Panc1 (cell line): ENCODE data around the gene ANO2. TPM values are rescaled to one million over a fixed set of nuclear protein-coding genes. Genes with fewer than 3 reads are reported as not detected.

ENCODE experiments used
- ATAC-seq: fragments of 200-7000 bp; cut with Tn5 transposase; 2 replicates; pipeline ENCODE4 v1.9.1; 2020; ENCODE audit warnings: mild to moderate bottlenecking, moderate library complexity
- BruUV-seq: library from RNA; stranded (reverse); fragments of 400-500 nt; replicated peaks from 2 replicates; lab custom pipeline; 2021; lab: Mats Ljungman, UMichigan
- CTCF ChIA-PET: fragments of 300-600 bp; sonication (Branson Sonifier 250); formaldehyde crosslinking; loops from one replicate; lab custom pipeline; 2022; ENCODE audit warnings: antibody characterized with exemption; lab: Charles Lee
- POLR2A ChIA-PET: fragments of 300-600 bp; sonication (Branson Sonifier 250); formaldehyde crosslinking; loops from one replicate; lab custom pipeline; 2022; ENCODE audit warnings: antibody characterized with exemption; lab: Charles Lee
- DNase-seq: peaks from one replicate; pipeline ENCODE4 v3.0.0-alpha.2; 2010; ENCODE audit warnings: low read depth, low spot score
- H3K27ac ChIP-seq: 2 replicates; pipeline ENCODE4 v1.5.1; 2011; ENCODE audit warnings: mild to moderate bottlenecking, low read length, inconsistent platforms
- H3K27me3 ChIP-seq: fragments of 200-500 bp; sonication (Bioruptor generic); 2 replicates; pipeline ENCODE4 v1.6.0; 2014; ENCODE audit warnings: low read length, inconsistent platforms; ENCODE audit not compliant: control insufficient read depth, insufficient read depth
- H3K36me3 ChIP-seq: fragments of 200-500 bp; sonication (Bioruptor generic); 2 replicates; pipeline ENCODE4 v1.5.1; 2014; ENCODE audit warnings: inconsistent platforms, mild to moderate bottlenecking, low read length, moderate library complexity; ENCODE audit not compliant: control insufficient read depth, insufficient read depth
- H3K4me1 ChIP-seq: 2 replicates; pipeline ENCODE4 v1.5.1; 2011; ENCODE audit warnings: inconsistent platforms, mild to moderate bottlenecking, low read length, moderate library complexity; ENCODE audit not compliant: control insufficient read depth, insufficient read depth
- H3K4me3 ChIP-seq, 2 experiments: 2 replicates each; pipeline ENCODE4 v1.5.1; 2011 to 2012; ENCODE audit warnings: low read depth in 2 of 2, low read length in 2 of 2, mild to moderate bottlenecking in 2 of 2, inconsistent platforms in 1 of 2, moderate library complexity in 1 of 2
- H3K9me3 ChIP-seq: fragments of 200-500 bp; sonication (Bioruptor generic); 2 replicates; pipeline ENCODE4 v1.5.1; 2014; ENCODE audit warnings: low read depth, mild to moderate bottlenecking, inconsistent platforms, low read length, moderate library complexity; ENCODE audit not compliant: control insufficient read depth, insufficient read depth
- POLR2AphosphoS5 ChIP-seq: IDR thresholded peaks from 2 replicates; pipeline ENCODE4 v1.6.1; 2012; ENCODE audit warnings: mild to moderate bottlenecking, low read depth, low read length, moderate library complexity
- SIN3A ChIP-seq: IDR thresholded peaks from 2 replicates; pipeline ENCODE4 v1.6.1; 2012; ENCODE audit warnings: low read depth, mild to moderate bottlenecking, low read length, moderate library complexity, borderline replicate concordance; ENCODE audit not compliant: insufficient read depth
- TCF7L2 ChIP-seq: IDR thresholded peaks from 2 replicates; pipeline ENCODE4 v1.6.1; 2011; ENCODE audit warnings: mild to moderate bottlenecking, low read depth, low read length, inconsistent platforms
- in situ Hi-C: cut with HindIII; loops from 2 replicates; pipeline ENCODE4 v1.10.0; 2016; ENCODE audit warnings: low sequenced_read_pairs, low pct_unique_long_range_greater_than_20kb
- intact Hi-C: fragments of 100-400 bp; cut with micrococcal nuclease; formaldehyde crosslinking; loops from one replicate; pipeline ENCODE4 v1.10.0; 2022; ENCODE audit not compliant: unreplicated experiment
- total RNA-seq: library from RNA; stranded (reverse); gene quantifications from one replicate; pipeline ENCODE4 v1.2.1, GENCODE V29; 2021; ENCODE audit not compliant: unreplicated experiment
- TF ChIP-seq, protein P1 (sequence below): fragments of 450-650 bp; IDR thresholded peaks from 2 replicates; pipeline ENCODE4 v1.5.1; 2017; ENCODE audit warnings: mild to moderate bottlenecking
- TF ChIP-seq, protein P2 (sequence below), 2 experiments: IDR thresholded peaks; 2 replicates each; pipeline ENCODE4 v1.6.1; 2011 to 2012; ENCODE audit warnings: low read depth in 2 of 2, control low read depth in 1 of 2, low read length in 1 of 2, mild to moderate bottlenecking in 1 of 2, moderate library complexity in 1 of 2; ENCODE audit not compliant: insufficient read depth in 1 of 2

The ANO2 gene
- total RNA-seq, 1 experiment from 2014 or later: not detected

DNA sequence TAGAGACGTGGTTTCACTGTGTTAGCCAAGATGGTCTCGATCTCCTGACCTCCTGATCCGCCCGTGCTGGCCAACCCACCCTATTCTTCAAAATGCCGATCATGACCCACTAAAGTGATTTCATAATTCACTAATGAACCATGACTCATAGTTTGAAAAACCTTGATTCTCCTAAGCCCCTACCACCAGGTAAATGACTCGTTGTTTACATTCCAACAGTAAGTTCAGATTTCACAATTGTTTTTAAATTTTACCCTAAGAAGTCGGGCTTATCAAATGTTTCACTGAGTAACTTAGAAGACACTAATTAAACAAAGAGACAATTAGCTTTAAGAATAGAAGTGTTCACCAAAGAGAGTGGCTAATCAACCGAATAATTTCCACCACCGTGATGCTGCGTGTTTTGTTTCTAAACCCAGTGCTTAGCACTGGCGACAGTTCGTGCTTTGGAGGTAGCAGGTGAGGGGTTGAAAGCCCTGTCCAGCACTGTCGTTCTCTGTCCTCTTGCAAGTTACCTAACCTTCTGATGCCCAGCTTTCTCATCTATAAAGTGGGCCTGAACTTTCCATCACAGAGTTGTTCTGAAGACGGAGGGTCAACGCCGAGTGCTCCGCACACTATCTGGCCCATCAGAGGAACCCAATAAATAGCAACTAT, 376.6 kb downstream of the ANO2 start:
- no peak overlapping the region for H3K4me3 ChIP-seq
- intact Hi-C loops: no loop called here
- H3K4me1 ChIP-seq: no peaks in the 10 kb centered on the region
- no peaks in the 10 kb centered on the region for H3K36me3 ChIP-seq
- ATAC-seq: no peak
- H3K27me3 ChIP-seq: peaks cover 5% of the 10 kb centered on the region; the same call in 1 of the 2 replicates
- POLR2A ChIA-PET: no interaction called here
- TF ChIP-seq POLR2AphosphoS5 (no peak), TCF7L2 (no peak), SIN3A (no peak)
- TF ChIP-seq, protein P1, sequence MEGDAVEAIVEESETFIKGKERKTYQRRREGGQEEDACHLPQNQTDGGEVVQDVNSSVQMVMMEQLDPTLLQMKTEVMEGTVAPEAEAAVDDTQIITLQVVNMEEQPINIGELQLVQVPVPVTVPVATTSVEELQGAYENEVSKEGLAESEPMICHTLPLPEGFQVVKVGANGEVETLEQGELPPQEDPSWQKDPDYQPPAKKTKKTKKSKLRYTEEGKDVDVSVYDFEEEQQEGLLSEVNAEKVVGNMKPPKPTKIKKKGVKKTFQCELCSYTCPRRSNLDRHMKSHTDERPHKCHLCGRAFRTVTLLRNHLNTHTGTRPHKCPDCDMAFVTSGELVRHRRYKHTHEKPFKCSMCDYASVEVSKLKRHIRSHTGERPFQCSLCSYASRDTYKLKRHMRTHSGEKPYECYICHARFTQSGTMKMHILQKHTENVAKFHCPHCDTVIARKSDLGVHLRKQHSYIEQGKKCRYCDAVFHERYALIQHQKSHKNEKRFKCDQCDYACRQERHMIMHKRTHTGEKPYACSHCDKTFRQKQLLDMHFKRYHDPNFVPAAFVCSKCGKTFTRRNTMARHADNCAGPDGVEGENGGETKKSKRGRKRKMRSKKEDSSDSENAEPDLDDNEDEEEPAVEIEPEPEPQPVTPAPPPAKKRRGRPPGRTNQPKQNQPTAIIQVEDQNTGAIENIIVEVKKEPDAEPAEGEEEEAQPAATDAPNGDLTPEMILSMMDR: no peak
- TF ChIP-seq, protein P2, sequence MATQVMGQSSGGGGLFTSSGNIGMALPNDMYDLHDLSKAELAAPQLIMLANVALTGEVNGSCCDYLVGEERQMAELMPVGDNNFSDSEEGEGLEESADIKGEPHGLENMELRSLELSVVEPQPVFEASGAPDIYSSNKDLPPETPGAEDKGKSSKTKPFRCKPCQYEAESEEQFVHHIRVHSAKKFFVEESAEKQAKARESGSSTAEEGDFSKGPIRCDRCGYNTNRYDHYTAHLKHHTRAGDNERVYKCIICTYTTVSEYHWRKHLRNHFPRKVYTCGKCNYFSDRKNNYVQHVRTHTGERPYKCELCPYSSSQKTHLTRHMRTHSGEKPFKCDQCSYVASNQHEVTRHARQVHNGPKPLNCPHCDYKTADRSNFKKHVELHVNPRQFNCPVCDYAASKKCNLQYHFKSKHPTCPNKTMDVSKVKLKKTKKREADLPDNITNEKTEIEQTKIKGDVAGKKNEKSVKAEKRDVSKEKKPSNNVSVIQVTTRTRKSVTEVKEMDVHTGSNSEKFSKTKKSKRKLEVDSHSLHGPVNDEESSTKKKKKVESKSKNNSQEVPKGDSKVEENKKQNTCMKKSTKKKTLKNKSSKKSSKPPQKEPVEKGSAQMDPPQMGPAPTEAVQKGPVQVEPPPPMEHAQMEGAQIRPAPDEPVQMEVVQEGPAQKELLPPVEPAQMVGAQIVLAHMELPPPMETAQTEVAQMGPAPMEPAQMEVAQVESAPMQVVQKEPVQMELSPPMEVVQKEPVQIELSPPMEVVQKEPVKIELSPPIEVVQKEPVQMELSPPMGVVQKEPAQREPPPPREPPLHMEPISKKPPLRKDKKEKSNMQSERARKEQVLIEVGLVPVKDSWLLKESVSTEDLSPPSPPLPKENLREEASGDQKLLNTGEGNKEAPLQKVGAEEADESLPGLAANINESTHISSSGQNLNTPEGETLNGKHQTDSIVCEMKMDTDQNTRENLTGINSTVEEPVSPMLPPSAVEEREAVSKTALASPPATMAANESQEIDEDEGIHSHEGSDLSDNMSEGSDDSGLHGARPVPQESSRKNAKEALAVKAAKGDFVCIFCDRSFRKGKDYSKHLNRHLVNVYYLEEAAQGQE (IDR thresholded peaks at IDR 0.05; ENCODE audit: insufficient read depth in 1 of 2, low read depth in 2 of 2, low read length in 1 of 2): no peak
- CTCF ChIA-PET: no interaction called here
- no peak for DNase-seq
- BruUV-seq: no TSS peak
- in situ Hi-C loops: no loop called here
- H3K9me3 ChIP-seq: no peaks in the 10 kb centered on the region
- H3K27ac ChIP-seq: no peak overlapping the region

DNA sequence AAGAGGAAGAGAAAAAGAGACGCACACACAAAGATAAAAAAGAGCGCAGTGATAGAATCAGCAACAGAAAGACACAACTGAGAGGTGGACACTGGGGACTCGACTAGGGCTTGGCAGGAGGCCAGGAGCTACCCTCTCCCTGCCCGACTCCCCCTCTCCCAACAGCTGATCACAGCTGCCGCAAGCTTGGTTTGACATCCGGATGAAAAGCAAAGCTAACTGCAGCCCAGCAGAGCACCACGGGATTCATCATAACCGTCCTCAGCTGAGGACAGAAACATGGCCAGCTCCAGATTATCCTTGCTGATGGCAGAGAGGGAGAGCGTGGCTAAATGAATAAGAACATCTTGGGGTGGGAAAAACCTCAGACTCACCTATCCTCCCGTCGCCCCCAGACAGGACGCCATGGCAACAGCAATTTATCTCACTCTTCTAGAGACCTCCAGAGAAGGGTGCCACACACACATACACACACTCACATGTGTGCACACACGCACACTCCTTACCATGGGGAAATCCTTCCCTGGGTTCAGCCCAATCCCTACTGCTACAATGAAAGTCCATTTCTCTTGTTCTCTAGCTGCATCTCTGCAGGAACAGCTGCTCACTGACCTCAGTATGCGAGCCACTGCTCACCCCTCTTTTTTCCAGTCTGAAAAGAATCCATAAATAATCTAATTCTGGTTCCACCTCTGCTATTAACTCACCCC, 377.9 kb downstream of the ANO2 start:
- Histone ChIP-seq H3K4me3 (no peak overlapping the region), H3K9me3 (no peaks in the 10 kb centered on the region), H3K4me1 (no peaks in the 10 kb centered on the region), H3K27me3 (peaks cover 5% of the 10 kb centered on the region; the same call in 1 of the 2 replicates), H3K27ac (no peak overlapping the region), H3K36me3 (no peaks in the 10 kb centered on the region)
- TF ChIP-seq, protein P1: no peak
- TF ChIP-seq TCF7L2: no peak
- TF ChIP-seq, protein P2 (IDR thresholded peaks at IDR 0.05; ENCODE audit: insufficient read depth in 1 of 2, low read depth in 2 of 2, low read length in 1 of 2): no peak
- no peak for TF ChIP-seq POLR2AphosphoS5
- TF ChIP-seq SIN3A: no peak
- CTCF ChIA-PET: no interaction called here
- ATAC-seq: no peak
- intact Hi-C loops (no loop called here), in situ Hi-C loops (no loop called here)
- DNase-seq: no peak
- POLR2A ChIA-PET: no interaction called here
- BruUV-seq: no TSS peak
